ENCODE measurements around the gene ARL17A. TPM values are rescaled to one million over a fixed set of nuclear protein-coding genes. Genes with fewer than 3 reads are reported as not detected.

ARL17A gene
- total RNA-seq, 6 experiments from 2014 or later, result 1.8 to 8.9 (median 6.4) TPM

Small RNA genes lying within 50 kb of the gene (small RNA-seq; reads per million reads assigned to genes)
- gene RN7SL199P, result 0 reads per million in 2 experiments

Other genes with a start within 250 kb of the ARL17A start
- gene ARL17B, start 217.9 kb downstream of the ARL17A start, total RNA-seq, result 10 to 100 TPM in 4 of 6 experiments, 1 to 10 TPM in 2; 3.5 to 13.5 (median 12.3) TPM
- 1 to 10 TPM; 1.6 to 5.1 (median 3.2) TPM for gene LRRC37A2, start 67.2 kb downstream of the ARL17A start, total RNA-seq
- 10 to 100 TPM; 16.3 to 27.7 (median 20.8) TPM for gene NSF, start 11.0 kb upstream of the ARL17A start, total RNA-seq
- 1 to 10 TPM; 1.0 to 5.0 (median 4.0) TPM for gene WNT3, start 239.0 kb upstream of the ARL17A start, total RNA-seq

Measured in right lobe of liver (tissue), 5 donors.